ENCODE data around the gene SUN5. TPM values are rescaled to one million over a fixed set of nuclear protein-coding genes. Genes with fewer than 3 reads are reported as not detected.

Gene SUN5
- total RNA-seq, 1 donor from 2014 or later = not detected

DNA sequence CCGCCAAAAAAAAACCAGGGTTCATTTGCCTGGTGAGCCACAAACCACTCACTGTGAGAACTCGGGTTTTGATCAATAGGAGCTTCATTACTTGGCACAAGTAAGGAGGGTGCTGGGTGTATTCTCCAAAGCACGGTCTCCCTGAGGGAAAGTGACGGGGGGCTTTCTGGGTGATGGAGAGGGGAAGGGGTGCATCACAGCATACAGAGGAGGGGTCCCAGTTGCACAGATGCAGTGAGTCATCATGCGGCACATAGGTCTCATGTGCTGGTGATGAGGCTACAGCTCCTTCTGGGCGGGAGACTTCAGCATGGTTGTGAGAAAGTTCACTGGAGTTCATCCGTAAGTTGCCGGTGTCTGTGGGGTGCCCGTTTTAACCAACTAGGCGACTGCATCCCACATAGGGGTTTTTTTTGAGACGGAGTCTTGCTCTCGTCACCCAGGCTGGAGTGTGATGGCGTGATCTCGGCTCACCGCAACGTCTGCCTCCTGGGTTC lies 36.2 kb downstream of the SUN5 start:
- Mint-ChIP-seq H3K27ac (no peak overlapping the region), H3K36me3 (no peaks in the 10 kb centered on the region), H3K27me3 (ENCODE audit: low read depth) (peaks cover 3% of the 10 kb centered on the region), H3K4me3 (no peak overlapping the region), H3K9me3 (no peaks in the 10 kb centered on the region), H3K4me1 (peaks cover 3% of the 10 kb centered on the region)
- peak in 1 of 2 experiments; percentile 13 for DNase-seq (ENCODE audit: low spot score in 2 of 2, unreplicated experiment in 2 of 2)
- TF ChIP-seq, protein P1, sequence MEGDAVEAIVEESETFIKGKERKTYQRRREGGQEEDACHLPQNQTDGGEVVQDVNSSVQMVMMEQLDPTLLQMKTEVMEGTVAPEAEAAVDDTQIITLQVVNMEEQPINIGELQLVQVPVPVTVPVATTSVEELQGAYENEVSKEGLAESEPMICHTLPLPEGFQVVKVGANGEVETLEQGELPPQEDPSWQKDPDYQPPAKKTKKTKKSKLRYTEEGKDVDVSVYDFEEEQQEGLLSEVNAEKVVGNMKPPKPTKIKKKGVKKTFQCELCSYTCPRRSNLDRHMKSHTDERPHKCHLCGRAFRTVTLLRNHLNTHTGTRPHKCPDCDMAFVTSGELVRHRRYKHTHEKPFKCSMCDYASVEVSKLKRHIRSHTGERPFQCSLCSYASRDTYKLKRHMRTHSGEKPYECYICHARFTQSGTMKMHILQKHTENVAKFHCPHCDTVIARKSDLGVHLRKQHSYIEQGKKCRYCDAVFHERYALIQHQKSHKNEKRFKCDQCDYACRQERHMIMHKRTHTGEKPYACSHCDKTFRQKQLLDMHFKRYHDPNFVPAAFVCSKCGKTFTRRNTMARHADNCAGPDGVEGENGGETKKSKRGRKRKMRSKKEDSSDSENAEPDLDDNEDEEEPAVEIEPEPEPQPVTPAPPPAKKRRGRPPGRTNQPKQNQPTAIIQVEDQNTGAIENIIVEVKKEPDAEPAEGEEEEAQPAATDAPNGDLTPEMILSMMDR (IDR thresholded peaks at IDR 0.05; ENCODE audit: unreplicated experiment) = no peak

DNA sequence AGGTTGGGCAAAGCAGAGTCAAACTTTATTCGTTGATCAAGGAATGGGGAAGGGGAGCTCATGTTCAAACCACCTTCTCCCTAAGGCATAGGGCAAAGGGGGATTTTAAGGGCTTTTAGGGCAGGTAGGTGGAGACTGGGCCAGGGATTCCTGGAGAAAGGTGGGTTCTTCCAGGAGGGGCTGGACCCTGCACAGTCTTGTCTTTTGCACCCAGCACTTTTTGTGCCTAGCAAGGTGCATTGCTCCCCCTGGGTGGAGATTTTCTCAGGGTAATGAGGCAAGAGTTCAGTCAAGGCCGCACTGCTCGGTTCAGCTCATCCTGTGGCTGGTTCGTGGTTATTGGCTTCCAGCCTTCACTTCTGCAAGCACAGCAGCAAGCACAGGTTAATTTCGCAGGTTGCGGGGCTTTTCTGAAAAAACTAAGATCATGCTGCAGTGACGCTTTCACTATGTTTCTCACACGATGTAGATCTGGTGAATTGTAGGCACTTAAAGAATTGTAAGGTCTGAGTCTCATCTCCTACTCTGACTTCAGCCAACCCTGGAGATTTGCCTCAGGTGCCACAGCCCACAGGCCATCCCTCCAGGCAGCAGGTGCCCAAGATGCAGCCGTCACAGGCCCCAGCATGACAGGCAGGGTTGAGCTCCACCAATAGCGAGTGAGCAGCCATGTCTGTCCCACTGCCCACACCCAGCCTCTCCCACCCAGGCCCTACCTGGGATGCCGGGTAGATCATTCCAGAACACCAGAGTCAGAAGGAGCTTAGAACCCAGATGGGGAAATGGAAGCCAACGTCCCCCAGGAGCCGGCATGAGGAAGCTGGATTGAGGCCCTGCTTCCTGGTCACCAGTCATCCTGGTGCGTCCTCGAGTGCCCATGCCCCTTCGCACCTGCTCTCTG lies 37.1 kb downstream of the SUN5 start:
- H3K4me1 Mint-ChIP-seq = peaks cover 3% of the 10 kb centered on the region
- DNase-seq (ENCODE audit: low spot score in 2 of 2, unreplicated experiment in 2 of 2) = peak in 1 of 2 experiments; percentile 27
- no peak overlapping the region for H3K27ac Mint-ChIP-seq
- H3K27me3 Mint-ChIP-seq (ENCODE audit: low read depth) = peaks cover 3% of the 10 kb centered on the region
- TF ChIP-seq, protein P1 (IDR thresholded peaks at IDR 0.05; ENCODE audit: unreplicated experiment) = no peak
- H3K4me3 Mint-ChIP-seq = no peak overlapping the region
- H3K36me3 Mint-ChIP-seq = no peaks in the 10 kb centered on the region
- no peaks in the 10 kb centered on the region for H3K9me3 Mint-ChIP-seq

DNA sequence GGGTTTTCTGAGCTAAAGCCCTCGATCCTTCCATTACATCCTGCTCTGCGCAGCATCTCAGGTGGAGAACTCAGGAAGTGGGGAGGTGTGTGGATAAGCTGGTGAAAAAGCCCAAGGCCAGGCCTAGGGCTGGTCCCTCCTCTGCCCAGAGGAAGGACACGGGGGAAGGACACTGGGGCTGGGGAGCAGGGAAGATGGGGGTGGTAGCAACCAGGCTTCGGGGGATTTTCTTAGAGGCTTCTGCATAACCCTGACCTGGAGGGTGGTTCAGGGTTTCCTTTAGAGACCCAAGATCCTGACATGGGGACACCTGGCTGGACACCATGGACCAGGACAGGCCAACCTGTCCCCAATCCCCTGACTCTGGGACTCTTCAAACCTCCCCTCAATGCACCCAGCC lies 37.9 kb downstream of the SUN5 start:
- no peak overlapping the region for H3K4me3 Mint-ChIP-seq
- H3K27ac Mint-ChIP-seq = no peak overlapping the region
- H3K27me3 Mint-ChIP-seq (ENCODE audit: low read depth) = peaks cover 3% of the 10 kb centered on the region
- H3K4me1 Mint-ChIP-seq = peaks cover 3% of the 10 kb centered on the region
- no peaks in the 10 kb centered on the region for H3K9me3 Mint-ChIP-seq
- TF ChIP-seq, protein P1 (IDR thresholded peaks at IDR 0.05; ENCODE audit: unreplicated experiment) = no peak
- no peak for DNase-seq (ENCODE audit: low spot score in 2 of 2, unreplicated experiment in 2 of 2)
- H3K36me3 Mint-ChIP-seq = no peaks in the 10 kb centered on the region

DNA sequence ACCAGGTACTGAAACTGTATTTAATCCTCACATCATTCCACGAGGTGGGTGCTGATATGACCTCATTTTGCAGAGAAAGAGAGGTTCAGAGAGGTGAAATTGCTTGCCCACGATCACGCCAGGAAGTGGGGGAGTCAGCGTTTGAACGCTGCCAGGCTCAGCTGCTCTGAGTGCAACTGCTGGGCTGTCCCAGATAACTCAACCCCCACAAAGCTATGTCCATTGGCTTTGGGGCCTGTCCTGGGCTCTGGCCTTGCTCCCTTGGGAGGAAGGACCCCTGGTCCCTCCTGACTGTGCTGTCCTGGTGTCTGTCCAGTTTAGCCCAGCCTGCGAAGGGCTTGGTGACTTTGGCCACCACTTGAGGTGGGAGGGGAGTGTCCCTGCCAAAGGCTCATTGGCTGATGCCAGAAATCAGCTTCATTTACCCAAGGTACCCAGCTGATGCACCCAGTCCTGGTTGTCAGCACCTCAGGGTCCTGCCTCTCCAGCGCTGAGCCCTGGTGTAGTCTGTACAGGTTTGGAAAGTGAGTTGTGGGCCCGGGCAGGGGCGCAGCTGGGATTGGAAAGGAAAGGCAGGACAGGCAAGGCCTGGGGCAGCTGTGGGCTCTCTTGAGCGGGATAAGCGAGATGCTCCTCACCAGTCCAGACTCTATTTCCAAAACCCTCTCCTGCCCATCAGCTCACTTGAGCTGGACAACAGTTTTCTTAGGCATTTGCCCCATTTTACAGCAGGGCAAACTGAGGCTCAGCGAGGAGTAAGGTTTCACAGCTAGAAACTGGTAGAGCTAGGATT lies 38.5 kb downstream of the SUN5 start:
- peak in 1 of 2 experiments; percentile 36 for DNase-seq (ENCODE audit: low spot score in 2 of 2, unreplicated experiment in 2 of 2)
- H3K27me3 Mint-ChIP-seq (ENCODE audit: low read depth) = peaks cover 3% of the 10 kb centered on the region
- H3K27ac Mint-ChIP-seq = no peak overlapping the region
- peaks cover 3% of the 10 kb centered on the region for H3K4me1 Mint-ChIP-seq
- H3K4me3 Mint-ChIP-seq = no peak overlapping the region
- H3K9me3 Mint-ChIP-seq = no peaks in the 10 kb centered on the region
- H3K36me3 Mint-ChIP-seq = no peaks in the 10 kb centered on the region
- TF ChIP-seq, protein P1 (IDR thresholded peaks at IDR 0.05; ENCODE audit: unreplicated experiment) = no peak

DNA sequence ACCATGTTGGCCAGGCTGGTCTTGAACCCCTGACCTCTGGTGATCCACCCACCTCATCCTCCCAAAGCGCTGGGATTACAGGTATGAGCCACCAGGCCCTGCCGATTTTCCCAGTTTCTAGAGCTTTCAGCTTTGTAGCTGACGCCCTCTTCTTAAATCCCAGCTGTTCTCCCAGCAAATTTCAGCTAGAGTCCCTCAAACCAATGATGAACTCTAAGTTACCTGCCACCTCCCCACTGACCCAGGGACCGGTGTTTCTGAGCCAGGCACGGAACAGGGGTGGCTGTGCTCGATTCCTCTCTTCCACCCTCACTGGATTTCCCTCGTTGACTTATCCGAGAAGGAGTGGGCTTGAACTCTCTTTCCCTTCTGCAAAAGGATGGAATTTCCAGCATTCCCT lies 39.1 kb downstream of the SUN5 start:
- no peak for DNase-seq (ENCODE audit: low spot score in 2 of 2, unreplicated experiment in 2 of 2)
- TF ChIP-seq, protein P1 (IDR thresholded peaks at IDR 0.05; ENCODE audit: unreplicated experiment) = no peak
- H3K27ac Mint-ChIP-seq = no peak overlapping the region

More for the DNA sequence above, 39.1 kb downstream of the SUN5 start:
- H3K4me3 Mint-ChIP-seq = no peak overlapping the region
- peaks cover 3% of the 10 kb centered on the region for H3K27me3 Mint-ChIP-seq (ENCODE audit: low read depth)
- H3K36me3 Mint-ChIP-seq = no peaks in the 10 kb centered on the region
- H3K9me3 Mint-ChIP-seq = no peaks in the 10 kb centered on the region
- peaks cover 3% of the 10 kb centered on the region for H3K4me1 Mint-ChIP-seq
